ENCODE data around the gene OPHN1. TPM values are rescaled to one million over a fixed set of nuclear protein-coding genes. Genes with fewer than 3 reads are reported as not detected.
A peak's percentile ranks its signal among the peaks of the same experiment; 100 is the strongest.

Gene OPHN1
- total and polyA plus RNA-seq, 3 experiments from 2014 or later: 0.20 TPM; not detected in 2

- Histone ChIP-seq H3K4me3 (ENCODE audit: low read length) (no peak overlapping the region), H3K27me3 (ENCODE audit: insufficient read depth, low read length, poor library complexity, severe bottlenecking) (peaks cover 3% of the 10 kb centered on the region), H3K36me3 (ENCODE audit: insufficient read depth, low read length) (no peaks in the 10 kb centered on the region), H3K4me1 (ENCODE audit: insufficient read depth, low read length) (peaks cover 11% of the 10 kb centered on the region), H3K27ac (ENCODE audit: low read depth, low read length) (no peak overlapping the region), H3K9me3 (ENCODE audit: low read length) (no peaks in the 10 kb centered on the region)
- peaks cover 24 to 34% of the 10 kb centered on the region in 2 donors for H3K27me3 Mint-ChIP-seq
- H3K4me1 Mint-ChIP-seq: peaks cover 11 to 14% (median 13%) of the 10 kb centered on the region in 3 donors
- H3K27ac Mint-ChIP-seq: no peak overlapping the region
- peak overlapping the region in 1 of 7 donors; percentile 28 for H3K4me3 Mint-ChIP-seq
- DNase-seq: no peak
- CTCF ChIA-PET: no interaction called here
- POLR2A ChIA-PET: no interaction called here
- H3K9me3 Mint-ChIP-seq: no peaks in the 10 kb centered on the region
- no peaks in the 10 kb centered on the region for H3K36me3 Mint-ChIP-seq
These were observed 5.3 kb upstream of the OPHN1 start for GRCh38 chrX:68438575-68438974.

- DNase-seq: no peak
- Mint-ChIP-seq H3K4me1 (peaks cover 5 to 11% (median 7%) of the 10 kb centered on the region in 3 donors), H3K9me3 (no peaks in the 10 kb centered on the region), H3K27ac (no peak overlapping the region), H3K36me3 (no peaks in the 10 kb centered on the region), H3K4me3 (peak overlapping the region in 6 of 7 donors; percentile 21 to 86 (median 68)), H3K27me3 (peaks cover 44 to 45% of the 10 kb centered on the region in 2 donors)
- Histone ChIP-seq H3K27ac (ENCODE audit: low read depth, low read length) (no peak overlapping the region), H3K27me3 (ENCODE audit: insufficient read depth, low read length, poor library complexity, severe bottlenecking) (peaks cover 3% of the 10 kb centered on the region), H3K4me1 (ENCODE audit: insufficient read depth, low read length) (no peaks in the 10 kb centered on the region), H3K9me3 (ENCODE audit: low read length) (no peaks in the 10 kb centered on the region), H3K4me3 (ENCODE audit: low read length) (peak overlapping the region; percentile 22), H3K36me3 (ENCODE audit: insufficient read depth, low read length) (no peaks in the 10 kb centered on the region)
- CTCF ChIA-PET: no interaction called here
- POLR2A ChIA-PET: no interaction called here
These were observed 645 bp upstream of the OPHN1 start for GRCh38 chrX:68433981-68434299.

GRCh38 chrX:68432648-68433047 lies 647 bp downstream of the OPHN1 start:
- Histone ChIP-seq H3K36me3 (ENCODE audit: insufficient read depth, low read length) (no peaks in the 10 kb centered on the region), H3K27me3 (ENCODE audit: insufficient read depth, low read length, poor library complexity, severe bottlenecking) (peaks cover 3% of the 10 kb centered on the region), H3K4me3 (ENCODE audit: low read length) (peak overlapping the region; percentile 22), H3K9me3 (ENCODE audit: low read length) (no peaks in the 10 kb centered on the region), H3K4me1 (ENCODE audit: insufficient read depth, low read length) (no peaks in the 10 kb centered on the region), H3K27ac (ENCODE audit: low read depth, low read length) (no peak overlapping the region)
- Mint-ChIP-seq H3K36me3 (no peaks in the 10 kb centered on the region), H3K9me3 (no peaks in the 10 kb centered on the region), H3K4me3 (peak overlapping the region in 6 of 7 donors; percentile 21 to 87 (median 68)), H3K4me1 (peaks cover 5 to 11% (median 7%) of the 10 kb centered on the region in 3 donors), H3K27ac (no peak overlapping the region), H3K27me3 (peaks cover 40 to 55% of the 10 kb centered on the region in 2 donors)
- POLR2A ChIA-PET: no interaction called here
- DNase-seq: no peak
- CTCF ChIA-PET: no interaction called here

GRCh38 chrX:68431836-68432235 lies 1.5 kb downstream of the OPHN1 start:
- Histone ChIP-seq H3K4me3 (ENCODE audit: low read length) (no peak overlapping the region), H3K27me3 (ENCODE audit: insufficient read depth, low read length, poor library complexity, severe bottlenecking) (peaks cover 3% of the 10 kb centered on the region), H3K27ac (ENCODE audit: low read depth, low read length) (no peak overlapping the region), H3K36me3 (ENCODE audit: insufficient read depth, low read length) (no peaks in the 10 kb centered on the region), H3K4me1 (ENCODE audit: insufficient read depth, low read length) (no peaks in the 10 kb centered on the region), H3K9me3 (ENCODE audit: low read length) (no peaks in the 10 kb centered on the region)
- no peak overlapping the region for H3K27ac Mint-ChIP-seq
- ChIA-PET POLR2A (no interaction called here), CTCF (no interaction called here)
- peaks cover 35 to 55% of the 10 kb centered on the region in 2 donors for H3K27me3 Mint-ChIP-seq
- H3K4me1 Mint-ChIP-seq: peaks cover 5 to 11% (median 7%) of the 10 kb centered on the region in 3 donors
- no peak overlapping the region for H3K4me3 Mint-ChIP-seq
- no peaks in the 10 kb centered on the region for H3K36me3 Mint-ChIP-seq
- DNase-seq: no peak
- no peaks in the 10 kb centered on the region for H3K9me3 Mint-ChIP-seq

GRCh38 chrX:68429216-68429615 lies 4.1 kb downstream of the OPHN1 start:
- Mint-ChIP-seq H3K4me1 (peaks cover 5 to 11% (median 7%) of the 10 kb centered on the region in 3 donors), H3K27me3 (peaks cover 26 to 43% of the 10 kb centered on the region in 2 donors), H3K27ac (no peak overlapping the region), H3K36me3 (no peaks in the 10 kb centered on the region), H3K9me3 (no peaks in the 10 kb centered on the region), H3K4me3 (no peak overlapping the region)
- Histone ChIP-seq H3K4me3 (ENCODE audit: low read length) (no peak overlapping the region), H3K27me3 (ENCODE audit: insufficient read depth, low read length, poor library complexity, severe bottlenecking) (peaks cover 3% of the 10 kb centered on the region), H3K27ac (ENCODE audit: low read depth, low read length) (no peak overlapping the region), H3K4me1 (ENCODE audit: insufficient read depth, low read length) (no peaks in the 10 kb centered on the region), H3K9me3 (ENCODE audit: low read length) (no peaks in the 10 kb centered on the region), H3K36me3 (ENCODE audit: insufficient read depth, low read length) (no peaks in the 10 kb centered on the region)
- POLR2A ChIA-PET: no interaction called here
- no peak for DNase-seq
- CTCF ChIA-PET: no interaction called here

- no peaks in the 10 kb centered on the region for H3K27me3 ChIP-seq (ENCODE audit: insufficient read depth, low read length, poor library complexity, severe bottlenecking)
- H3K27ac ChIP-seq (ENCODE audit: low read depth, low read length): no peak overlapping the region
- no peaks in the 10 kb centered on the region for H3K4me1 ChIP-seq (ENCODE audit: insufficient read depth, low read length)
- POLR2A ChIA-PET: no interaction called here
- H3K9me3 Mint-ChIP-seq: no peaks in the 10 kb centered on the region
- H3K27me3 Mint-ChIP-seq: peaks cover 22 to 39% of the 10 kb centered on the region in 2 donors
- no peaks in the 10 kb centered on the region for H3K36me3 Mint-ChIP-seq
- H3K27ac Mint-ChIP-seq: no peak overlapping the region
- H3K9me3 ChIP-seq (ENCODE audit: low read length): no peaks in the 10 kb centered on the region
- H3K4me1 Mint-ChIP-seq: peaks cover 5 to 7% (median 5%) of the 10 kb centered on the region in 3 donors
- CTCF ChIA-PET: no interaction called here
- H3K4me3 ChIP-seq (ENCODE audit: low read length): no peak overlapping the region
- no peaks in the 10 kb centered on the region for H3K36me3 ChIP-seq (ENCODE audit: insufficient read depth, low read length)
- H3K4me3 Mint-ChIP-seq: no peak overlapping the region
- DNase-seq: no peak
These were observed 4.9 kb downstream of the OPHN1 start for GRCh38 chrX:68428431-68428830.

GRCh38 chrX:68424719-68425118 lies 8.6 kb downstream of the OPHN1 start:
- Histone ChIP-seq H3K4me3 (ENCODE audit: low read length) (no peak overlapping the region), H3K27ac (ENCODE audit: low read depth, low read length) (no peak overlapping the region), H3K27me3 (ENCODE audit: insufficient read depth, low read length, poor library complexity, severe bottlenecking) (no peaks in the 10 kb centered on the region), H3K36me3 (ENCODE audit: insufficient read depth, low read length) (no peaks in the 10 kb centered on the region), H3K4me1 (ENCODE audit: insufficient read depth, low read length) (no peaks in the 10 kb centered on the region), H3K9me3 (ENCODE audit: low read length) (no peaks in the 10 kb centered on the region)
- no peak overlapping the region for H3K27ac Mint-ChIP-seq
- DNase-seq: no peak
- POLR2A ChIA-PET: no interaction called here
- H3K4me3 Mint-ChIP-seq: no peak overlapping the region
- CTCF ChIA-PET: no interaction called here
- H3K4me1 Mint-ChIP-seq: no peaks in the 10 kb centered on the region
- peaks cover 0 to 2% (median 0%) of the 10 kb centered on the region in 5 donors for H3K9me3 Mint-ChIP-seq
- peaks cover 8 to 23% of the 10 kb centered on the region in 2 donors for H3K27me3 Mint-ChIP-seq
- no peaks in the 10 kb centered on the region for H3K36me3 Mint-ChIP-seq

- Histone ChIP-seq H3K9me3 (ENCODE audit: low read length) (no peaks in the 10 kb centered on the region), H3K4me1 (ENCODE audit: insufficient read depth, low read length) (no peaks in the 10 kb centered on the region), H3K4me3 (ENCODE audit: low read length) (no peak overlapping the region), H3K36me3 (ENCODE audit: insufficient read depth, low read length) (no peaks in the 10 kb centered on the region), H3K27ac (ENCODE audit: low read depth, low read length) (no peak overlapping the region), H3K27me3 (ENCODE audit: insufficient read depth, low read length, poor library complexity, severe bottlenecking) (no peaks in the 10 kb centered on the region)
- Mint-ChIP-seq H3K27ac (no peak overlapping the region), H3K4me3 (no peak overlapping the region), H3K36me3 (no peaks in the 10 kb centered on the region), H3K9me3 (peaks cover 0 to 2% (median 0%) of the 10 kb centered on the region in 5 donors), H3K27me3 (peaks cover 9 to 14% of the 10 kb centered on the region in 2 donors), H3K4me1 (no peaks in the 10 kb centered on the region)
- DNase-seq: no peak
- ChIA-PET CTCF (no interaction called here), POLR2A (no interaction called here)
These were observed 10.8 kb downstream of the OPHN1 start for GRCh38 chrX:68422478-68422877.

- no peaks in the 10 kb centered on the region for H3K27me3 ChIP-seq (ENCODE audit: insufficient read depth, low read length, poor library complexity, severe bottlenecking)
- CTCF ChIA-PET: no interaction called here
- no peak overlapping the region for H3K27ac ChIP-seq (ENCODE audit: low read depth, low read length)
- no peaks in the 10 kb centered on the region for H3K9me3 ChIP-seq (ENCODE audit: low read length)
- no peak overlapping the region for H3K4me3 ChIP-seq (ENCODE audit: low read length)
- Mint-ChIP-seq H3K36me3 (no peaks in the 10 kb centered on the region), H3K9me3 (peaks cover 0 to 2% (median 0%) of the 10 kb centered on the region in 5 donors), H3K27ac (no peak overlapping the region), H3K27me3 (peaks cover 9 to 14% of the 10 kb centered on the region in 2 donors), H3K4me3 (no peak overlapping the region), H3K4me1 (no peaks in the 10 kb centered on the region)
- H3K4me1 ChIP-seq (ENCODE audit: insufficient read depth, low read length): no peaks in the 10 kb centered on the region
- no peak for DNase-seq
- POLR2A ChIA-PET: no interaction called here
- no peaks in the 10 kb centered on the region for H3K36me3 ChIP-seq (ENCODE audit: insufficient read depth, low read length)
These were observed 11.7 kb downstream of the OPHN1 start for GRCh38 chrX:68421636-68422035.

Data from CD8-positive, alpha-beta memory T cell (primary cell).